ENCODE measurements around the gene ACMSD.

ACMSD gene

GRCh38 chr2:134949981-134950708 is 111.7 kb downstream of the ACMSD start:
- DNase-seq (ENCODE audit: low read depth) = no peak

DNA sequence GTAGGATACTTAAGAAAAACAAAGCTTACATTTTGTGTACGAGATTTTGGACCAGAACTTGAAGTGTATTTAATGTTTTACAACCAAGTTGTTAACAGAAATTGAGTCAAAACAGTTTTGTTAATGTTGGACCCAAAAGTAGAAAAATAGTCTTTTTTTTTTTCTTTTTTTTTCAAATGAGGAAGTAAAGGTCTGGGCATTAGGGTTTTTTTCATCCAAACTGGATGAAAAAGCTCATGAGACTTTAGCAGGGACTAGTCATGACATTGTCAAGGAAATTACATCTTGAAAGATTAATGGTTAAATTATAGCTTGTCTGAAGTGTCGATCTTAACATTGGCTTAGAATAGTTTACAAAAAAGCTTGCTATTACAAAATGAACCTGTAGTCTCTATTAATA is 112.5 kb downstream of the ACMSD start:
- no peak for DNase-seq (ENCODE audit: low read depth)
